ENCODE measurements around the gene APOBEC3H. TPM values are rescaled to one million over a fixed set of nuclear protein-coding genes. Genes with fewer than 3 reads are reported as not detected.

The APOBEC3H gene
- total RNA-seq, 2 experiments from 2014 or later, result 0.67 to 0.85 TPM

Other genes with a start within 250 kb of the APOBEC3H start
- 10 to 100 TPM; 41.6 to 42.8 TPM for gene CBX6, start 225.0 kb upstream of the APOBEC3H start, total RNA-seq
- gene APOBEC3A, start 139.6 kb upstream of the APOBEC3H start, total RNA-seq, result 1 to 10 TPM in 1 of 2 experiments, under 1 TPM in 1; 0.74 to 1.6 TPM
- not detected for gene APOBEC3B, start 114.9 kb upstream of the APOBEC3H start, total RNA-seq
- 10 to 100 TPM; 13.9 to 14.8 TPM for gene APOBEC3C, start 83.0 kb upstream of the APOBEC3H start, total RNA-seq
- gene APOBEC3D, start 76.1 kb upstream of the APOBEC3H start, total RNA-seq, result 1 to 10 TPM; 7.4 to 8.0 TPM
- gene APOBEC3F, start 56.4 kb upstream of the APOBEC3H start, total RNA-seq, result 1 to 10 TPM; 4.3 to 6.5 TPM
- 10 to 100 TPM; 18.8 to 20.6 TPM for gene APOBEC3G, start 20.0 kb upstream of the APOBEC3H start, total RNA-seq
- gene CBX7, start 55.4 kb downstream of the APOBEC3H start, total RNA-seq, result 10 to 100 TPM; 48.6 to 49.1 TPM
- under 1 TPM; 0.45 to 0.69 TPM for gene PDGFB, start 147.7 kb downstream of the APOBEC3H start, total RNA-seq
- gene RPL3, start 222.4 kb downstream of the APOBEC3H start, total RNA-seq, result 1,000 to 10,000 TPM; 3,952 to 3,974 TPM

All from CD4-positive, alpha-beta T cell (primary cell).